GM13977 (cell line): ENCODE measurements around the gene CCDC57.

Experiments
- DNase-seq: peaks from one replicate; pipeline ENCODE4 v3.0.0; 2012; ENCODE audit warnings: low spot score
- CTCF ChIP-seq: IDR thresholded peaks from 2 replicates; pipeline ENCODE4 v1.5.1; 2012; ENCODE audit warnings: mild to moderate bottlenecking, control low read depth; ENCODE audit not compliant: insufficient read depth; ENCODE audit errors: extremely low read depth, missing control alignments
- in situ Hi-C: fragments of 300-500 bp; cut with MboI; formaldehyde crosslinking; loops from one replicate; pipeline ENCODE4 v1.12.0; 2022; ENCODE audit warnings: low sequenced_read_pairs, low pct_unique_long_range_greater_than_20kb, mixed read lengths, inconsistent platforms; ENCODE audit not compliant: unreplicated experiment

The CCDC57 gene

GRCh38 chr17:82100502-82101298 lies 111.9 kb downstream of the CCDC57 start:
- no peak for TF ChIP-seq CTCF
- in situ Hi-C loops, result no loop called here
- DNase-seq, result no peak

- in situ Hi-C loops, result no loop called here
- no peak for TF ChIP-seq CTCF
- peak; percentile 57 for DNase-seq
Observed at GRCh38 chr17:82098939-82099763, 113.5 kb downstream of the CCDC57 start.

GRCh38 chr17:82098169-82098938 lies 114.3 kb downstream of the CCDC57 start, which contains the start of gene FASN:
TSS of gene FASN (minus strand) at chr17:82098236. CDS start at chr17:82096445, 1,791 bp downstream.
- peak; percentile 100 for DNase-seq
- peak; percentile 65 for TF ChIP-seq CTCF
- in situ Hi-C loops, result no loop called here

- DNase-seq, result no peak
- in situ Hi-C loops, result no loop called here
- TF ChIP-seq CTCF, result no peak
Observed at GRCh38 chr17:82097919-82098168, 114.8 kb downstream of the CCDC57 start.

GRCh38 chr17:82097184-82097918 lies 115.3 kb downstream of the CCDC57 start:
- in situ Hi-C loops, result no loop called here
- DNase-seq, result peak; percentile 79

More at GRCh38 chr17:82097184-82097918, 115.3 kb downstream of the CCDC57 start:
- no peak for TF ChIP-seq CTCF
